A673 (cell line): ENCODE data around the gene KCND3. TPM values are rescaled to one million over a fixed set of nuclear protein-coding genes. Genes with fewer than 3 reads are reported as not detected.
"Not testable (repeated sequence)": the region's sequence is repeated elsewhere in the genome, so short reads cannot be mapped to it uniquely, and the experiment has no call there.

Source experiments
- BruUV-seq: library from RNA; stranded (reverse); fragments of 400-500 nt; replicated peaks from 2 replicates; lab custom pipeline; 2021; lab: Mats Ljungman, UMichigan
- CTCF ChIA-PET: fragments of 300-600 bp; sonication (Branson Sonifier 250); formaldehyde crosslinking; loops from one replicate; lab custom pipeline; 2022; ENCODE audit warnings: antibody characterized with exemption; lab: Charles Lee
- POLR2A ChIA-PET: fragments of 300-600 bp; sonication (Branson Sonifier 250); formaldehyde crosslinking; loops from one replicate; lab custom pipeline; 2022; ENCODE audit warnings: antibody characterized with exemption; ENCODE audit not compliant: low non-redundant PET; lab: Charles Lee
- DNase-seq: peaks from one replicate; pipeline ENCODE4 v3.0.0-alpha.2; 2015; ENCODE audit warnings: low spot score
- H3K27ac ChIP-seq: fragments of 200-600 bp; sonication (generic); 2 replicates; pipeline ENCODE4 v1.5.1; 2016; ENCODE audit warnings: mixed run types, low read depth, mild to moderate bottlenecking, mixed read lengths, antibody characterized with exemption, low read length; ENCODE audit not compliant: poor library complexity, severe bottlenecking
- H3K27me3 ChIP-seq: fragments of 200-600 bp; sonication (generic); replicated peaks from 2 replicates; pipeline ENCODE4 v1.6.1; 2017; ENCODE audit warnings: mixed run types, low read depth, mild to moderate bottlenecking, mixed read lengths, antibody characterized with exemption, low read length; ENCODE audit not compliant: insufficient read depth, poor library complexity
- H3K36me3 ChIP-seq: fragments of 200-600 bp; sonication (generic); 2 replicates; pipeline ENCODE4 v1.6.1; 2016; ENCODE audit warnings: mixed run types, mild to moderate bottlenecking, mixed read lengths, antibody characterized with exemption, low read length; ENCODE audit not compliant: insufficient read depth, poor library complexity, severe bottlenecking
- H3K4me1 ChIP-seq: fragments of 200-600 bp; sonication (generic); 2 replicates; pipeline ENCODE4 v1.6.1; 2017; ENCODE audit warnings: mixed run types, mild to moderate bottlenecking, mixed read lengths, antibody characterized with exemption, low read length; ENCODE audit not compliant: insufficient read depth, poor library complexity, severe bottlenecking
- H3K4me3 ChIP-seq: fragments of 200-600 bp; sonication (generic); 2 replicates; pipeline ENCODE4 v1.5.1; 2016; ENCODE audit warnings: low read depth, mixed run types, mild to moderate bottlenecking, mixed read lengths, low read length; ENCODE audit not compliant: poor library complexity, severe bottlenecking
- H3K9me3 ChIP-seq: fragments of 200-600 bp; sonication (generic); 2 replicates; pipeline ENCODE4 v1.6.1; 2016; ENCODE audit warnings: mixed run types, low read depth, mild to moderate bottlenecking, mixed read lengths, antibody characterized with exemption, low read length; ENCODE audit not compliant: poor library complexity, severe bottlenecking
- CTCF ChIP-seq: fragments of 300-800, 200-600 bp; sonication (generic); conservative IDR thresholded peaks from 2 replicates; pipeline ENCODE4 v1.5.1; 2017; ENCODE audit warnings: low read depth, mild to moderate bottlenecking, antibody characterized with exemption, low read length, moderate library complexity, mixed read lengths
- EZH2 ChIP-seq: fragments of 200-600 bp; sonication (generic); IDR thresholded peaks from 2 replicates; pipeline ENCODE4 v1.6.1; 2017; ENCODE audit warnings: borderline replicate concordance, low read depth, mild to moderate bottlenecking, mixed read lengths, antibody characterized with exemption, low read length; ENCODE audit not compliant: poor library complexity, severe bottlenecking
- intact Hi-C: fragments of 100-400 bp; cut with micrococcal nuclease; formaldehyde crosslinking; loops from one replicate; pipeline ENCODE4 v1.10.0; 2022; ENCODE audit not compliant: unreplicated experiment
- total RNA-seq: library from RNA; stranded (reverse); gene quantifications from 2 replicates; pipeline ENCODE4 v1.2.3, GENCODE V29; 2021

The KCND3 gene
- total RNA-seq, 1 experiment from 2014 or later, result not detected

DNA sequence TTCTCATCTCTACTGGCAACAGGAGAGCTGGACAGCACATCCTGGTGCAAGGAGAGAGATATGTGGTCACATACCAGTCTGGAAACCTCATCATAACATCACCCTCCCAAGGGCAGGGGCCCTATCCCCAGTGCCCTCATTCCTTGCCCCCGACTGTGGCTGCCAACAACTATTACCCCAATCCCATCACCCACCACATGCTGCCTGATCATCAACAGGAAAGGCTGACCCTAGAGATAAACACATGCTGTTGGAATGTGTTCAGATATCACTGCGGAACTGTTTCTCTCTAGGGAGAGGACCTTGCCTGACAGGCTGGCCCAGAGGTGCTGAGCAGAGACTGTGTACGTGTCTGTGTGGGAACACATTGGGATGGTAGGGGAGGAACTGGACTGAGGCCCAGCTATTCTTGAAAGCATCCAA, 245.8 kb downstream of the KCND3 start:
- H3K27me3 ChIP-seq, result peaks cover 14% of the 10 kb centered on the region
- DNase-seq, result no peak

GRCh38 chr1:111742938-111743549, 246.4 kb downstream of the KCND3 start:
- TF ChIP-seq CTCF (no peak), EZH2 (no peak)
- no TSS peak for BruUV-seq
- ChIA-PET CTCF (no interaction called here), POLR2A (no interaction called here)
- Histone ChIP-seq H3K4me3 (no peak overlapping the region), H3K27me3 (peaks cover 14% of the 10 kb centered on the region), H3K9me3 (no peaks in the 10 kb centered on the region), H3K36me3 (no peaks in the 10 kb centered on the region), H3K27ac (no peak overlapping the region), H3K4me1 (peaks cover 2% of the 10 kb centered on the region)
- no peak for DNase-seq
- intact Hi-C loops, result no loop called here

More for the DNA sequence above, 245.8 kb downstream of the KCND3 start:
- intact Hi-C loops, result no loop called here
- Histone ChIP-seq H3K27ac (no peak overlapping the region), H3K4me1 (no peaks in the 10 kb centered on the region), H3K9me3 (no peaks in the 10 kb centered on the region), H3K36me3 (no peaks in the 10 kb centered on the region), H3K4me3 (no peak overlapping the region)
- TF ChIP-seq CTCF (no peak), EZH2 (no peak)
- ChIA-PET POLR2A (no interaction called here), CTCF (no interaction called here)
- no TSS peak for BruUV-seq

DNA sequence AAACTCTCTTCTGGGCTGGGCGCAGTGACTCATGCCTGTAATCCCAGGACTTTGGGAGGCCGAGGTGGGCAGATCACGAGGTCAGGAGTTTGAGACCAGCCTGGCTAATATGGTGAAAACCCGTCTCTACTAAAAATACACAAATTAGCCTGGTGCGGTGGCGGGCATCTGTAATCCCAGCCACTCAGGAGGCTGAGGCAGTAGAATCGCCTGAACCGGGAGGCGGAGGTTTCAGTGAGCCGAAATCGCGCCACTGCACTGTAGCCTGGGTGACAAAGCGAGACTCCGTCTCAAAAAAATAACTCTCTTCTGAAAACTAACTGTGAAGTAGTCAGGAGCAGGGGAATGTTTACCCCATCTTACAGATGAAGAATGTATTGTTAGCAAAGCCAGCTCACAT, 247.2 kb downstream of the KCND3 start:
- H3K36me3 ChIP-seq, H3K27ac ChIP-seq, H3K9me3 ChIP-seq, H3K4me1 ChIP-seq, CTCF ChIA-PET, DNase-seq, BruUV-seq, intact Hi-C loops, H3K4me3 ChIP-seq, POLR2A ChIA-PET: not testable (repeated sequence)
- H3K27me3 ChIP-seq, result peaks cover 14% of the 10 kb centered on the region
